ENCODE results near the gene ALPL.

Gene ALPL

DNA sequence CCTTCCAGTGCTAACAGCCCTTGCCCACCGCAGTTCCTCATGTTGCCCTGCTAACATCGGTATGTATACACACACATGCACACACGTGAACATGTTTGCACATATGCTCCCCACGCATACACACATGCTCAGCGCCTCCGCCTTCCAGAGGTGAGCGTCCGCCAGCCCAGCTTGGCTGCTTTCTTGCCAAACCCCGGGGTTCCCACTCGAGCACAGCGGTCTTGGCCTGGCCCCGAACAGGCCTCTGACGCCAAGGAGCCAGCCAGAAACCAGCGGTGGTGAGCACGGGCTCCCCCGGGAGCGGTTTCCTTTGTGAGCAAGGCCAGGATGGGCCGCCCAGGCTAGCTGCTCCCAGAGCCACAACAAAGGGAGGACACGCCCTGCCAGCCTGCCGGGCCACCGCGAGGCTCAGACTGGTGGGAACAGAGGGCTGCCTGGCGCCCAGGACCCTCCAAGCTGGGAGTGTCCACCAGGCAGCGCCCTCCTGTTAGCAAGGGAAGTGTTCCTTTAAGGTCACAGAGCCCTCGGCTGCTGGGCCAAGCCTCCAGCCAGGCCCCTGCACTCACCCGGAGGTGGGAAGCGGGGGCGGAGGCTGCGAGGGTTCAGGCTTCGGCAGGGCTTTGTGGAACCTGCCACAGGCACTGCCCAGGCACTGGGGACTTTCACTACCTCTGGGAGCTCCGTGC lies 65.4 kb downstream of the ALPL start:
- H3K36me3 ChIP-seq (ENCODE audit: low read length), result no peaks in the 10 kb centered on the region
- H3K79me2 ChIP-seq (ENCODE audit: insufficient read depth, low read length), result no peaks in the 10 kb centered on the region
- H3F3A ChIP-seq (ENCODE audit: insufficient read depth), result no peaks in the 10 kb centered on the region
- H3K9ac ChIP-seq (ENCODE audit: low read length), result no peak overlapping the region
- no peaks in the 10 kb centered on the region for H4K20me1 ChIP-seq (ENCODE audit: low read depth, low read length)
- H2AFZ ChIP-seq (ENCODE audit: low read depth, low read length, severe bottlenecking), result no peak overlapping the region
- H3K4me2 ChIP-seq (ENCODE audit: low read depth, low read length, poor library complexity, severe bottlenecking), result no peak overlapping the region
- H3K27ac ChIP-seq (ENCODE audit: low read depth, low read length), result no peak overlapping the region
- TF ChIP-seq EZH2phosphoT487 (conservative IDR thresholded peaks at IDR 0.05; ENCODE audit: low read length), result no peak
- TF ChIP-seq, protein P1, sequence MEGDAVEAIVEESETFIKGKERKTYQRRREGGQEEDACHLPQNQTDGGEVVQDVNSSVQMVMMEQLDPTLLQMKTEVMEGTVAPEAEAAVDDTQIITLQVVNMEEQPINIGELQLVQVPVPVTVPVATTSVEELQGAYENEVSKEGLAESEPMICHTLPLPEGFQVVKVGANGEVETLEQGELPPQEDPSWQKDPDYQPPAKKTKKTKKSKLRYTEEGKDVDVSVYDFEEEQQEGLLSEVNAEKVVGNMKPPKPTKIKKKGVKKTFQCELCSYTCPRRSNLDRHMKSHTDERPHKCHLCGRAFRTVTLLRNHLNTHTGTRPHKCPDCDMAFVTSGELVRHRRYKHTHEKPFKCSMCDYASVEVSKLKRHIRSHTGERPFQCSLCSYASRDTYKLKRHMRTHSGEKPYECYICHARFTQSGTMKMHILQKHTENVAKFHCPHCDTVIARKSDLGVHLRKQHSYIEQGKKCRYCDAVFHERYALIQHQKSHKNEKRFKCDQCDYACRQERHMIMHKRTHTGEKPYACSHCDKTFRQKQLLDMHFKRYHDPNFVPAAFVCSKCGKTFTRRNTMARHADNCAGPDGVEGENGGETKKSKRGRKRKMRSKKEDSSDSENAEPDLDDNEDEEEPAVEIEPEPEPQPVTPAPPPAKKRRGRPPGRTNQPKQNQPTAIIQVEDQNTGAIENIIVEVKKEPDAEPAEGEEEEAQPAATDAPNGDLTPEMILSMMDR (IDR thresholded peaks at IDR 0.05; ENCODE audit: insufficient read depth, low read length, poor library complexity, severe bottlenecking), result no peak
- no peaks in the 10 kb centered on the region for H3K27me3 ChIP-seq (ENCODE audit: low read length)
- no peaks in the 10 kb centered on the region for H3K9me3 ChIP-seq (ENCODE audit: insufficient read depth, low read length)
- no peak overlapping the region for H3K4me3 ChIP-seq (ENCODE audit: insufficient read depth, low read length, poor library complexity, severe bottlenecking)
- no peaks in the 10 kb centered on the region for H3K9me2 ChIP-seq (replicated peaks; ENCODE audit: insufficient read depth, low read length)

DNA sequence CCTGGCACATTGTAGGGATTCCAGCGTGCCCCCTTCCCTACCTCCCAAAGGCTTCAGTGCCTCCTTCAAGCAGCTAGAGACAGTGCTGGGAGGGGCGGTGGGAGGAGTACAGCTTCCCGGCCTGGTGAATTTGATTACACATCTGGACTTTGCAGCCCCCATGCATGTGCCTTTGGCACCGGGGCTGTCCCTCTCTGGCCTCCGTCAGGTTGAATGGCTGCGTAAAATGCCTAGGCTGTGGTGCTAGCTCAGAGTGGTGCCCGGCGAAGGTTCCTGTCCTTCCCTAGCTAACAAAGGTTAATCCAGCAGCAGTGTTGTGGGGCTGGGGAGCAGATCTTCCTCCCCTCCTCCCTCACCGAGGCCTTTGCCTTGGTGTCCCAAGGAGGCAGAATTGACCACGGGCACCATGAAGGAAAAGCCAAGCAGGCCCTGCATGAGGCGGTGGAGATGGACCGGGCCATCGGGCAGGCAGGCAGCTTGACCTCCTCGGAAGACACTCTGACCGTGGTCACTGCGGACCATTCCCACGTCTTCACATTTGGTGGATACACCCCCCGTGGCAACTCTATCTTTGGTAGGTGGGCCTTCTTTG lies 66.2 kb downstream of the ALPL start:
- no peak overlapping the region for H3K9ac ChIP-seq (ENCODE audit: low read length)
- TF ChIP-seq, protein P1 (IDR thresholded peaks at IDR 0.05; ENCODE audit: insufficient read depth, low read length, poor library complexity, severe bottlenecking), result no peak
- TF ChIP-seq EZH2phosphoT487 (conservative IDR thresholded peaks at IDR 0.05; ENCODE audit: low read length), result no peak
- no peaks in the 10 kb centered on the region for H3K27me3 ChIP-seq (ENCODE audit: low read length)
- no peak overlapping the region for H3K4me3 ChIP-seq (ENCODE audit: insufficient read depth, low read length, poor library complexity, severe bottlenecking)
- H3K36me3 ChIP-seq (ENCODE audit: low read length), result no peaks in the 10 kb centered on the region
- no peaks in the 10 kb centered on the region for H3K79me2 ChIP-seq (ENCODE audit: insufficient read depth, low read length)
- no peak overlapping the region for H3K4me2 ChIP-seq (ENCODE audit: low read depth, low read length, poor library complexity, severe bottlenecking)
- no peak overlapping the region for H3K27ac ChIP-seq (ENCODE audit: low read depth, low read length)
- no peak overlapping the region for H2AFZ ChIP-seq (ENCODE audit: low read depth, low read length, severe bottlenecking)
- no peaks in the 10 kb centered on the region for H3F3A ChIP-seq (ENCODE audit: insufficient read depth)
- H3K9me3 ChIP-seq (ENCODE audit: insufficient read depth, low read length), result no peaks in the 10 kb centered on the region
- no peaks in the 10 kb centered on the region for H4K20me1 ChIP-seq (ENCODE audit: low read depth, low read length)
- no peaks in the 10 kb centered on the region for H3K9me2 ChIP-seq (replicated peaks; ENCODE audit: insufficient read depth, low read length)

DNA sequence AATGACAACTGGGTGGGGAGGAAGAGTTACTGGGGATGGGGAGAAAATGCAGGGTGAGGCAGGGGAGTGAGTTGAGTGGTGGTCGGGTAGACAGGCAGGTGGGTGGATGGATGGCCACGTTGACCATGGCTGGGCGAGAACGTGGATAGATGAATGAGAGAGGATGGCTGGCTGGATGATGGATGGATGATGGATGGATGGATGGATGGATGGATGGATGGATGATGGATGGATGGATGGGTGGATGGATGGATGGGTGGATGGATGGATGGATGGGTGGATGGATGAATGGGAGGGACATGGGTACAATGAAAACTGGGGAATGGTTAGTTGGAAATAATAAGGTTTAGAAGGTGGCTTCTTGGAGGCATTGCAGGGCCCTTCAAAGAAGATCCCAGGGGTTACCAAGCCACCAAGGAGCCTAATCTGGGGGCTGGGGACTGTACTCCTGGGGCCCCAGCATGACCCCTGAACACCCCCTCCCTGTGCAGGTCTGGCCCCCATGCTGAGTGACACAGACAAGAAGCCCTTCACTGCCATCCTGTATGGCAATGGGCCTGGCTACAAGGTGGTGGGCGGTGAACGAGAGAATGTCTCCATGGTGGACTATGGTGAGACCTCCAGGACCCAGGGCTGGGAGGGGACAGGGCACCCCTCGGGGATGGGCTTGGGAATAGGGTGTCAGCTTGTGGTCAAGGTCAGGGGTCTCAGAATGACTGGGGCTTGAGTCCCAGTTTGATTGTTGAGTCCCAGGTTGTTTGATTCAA lies 67.0 kb downstream of the ALPL start:
- no peaks in the 10 kb centered on the region for H3K27me3 ChIP-seq (ENCODE audit: low read length)
- no peaks in the 10 kb centered on the region for H3K9me3 ChIP-seq (ENCODE audit: insufficient read depth, low read length)
- no peaks in the 10 kb centered on the region for H3K79me2 ChIP-seq (ENCODE audit: insufficient read depth, low read length)
- no peaks in the 10 kb centered on the region for H3F3A ChIP-seq (ENCODE audit: insufficient read depth)
- no peak overlapping the region for H2AFZ ChIP-seq (ENCODE audit: low read depth, low read length, severe bottlenecking)
- no peaks in the 10 kb centered on the region for H4K20me1 ChIP-seq (ENCODE audit: low read depth, low read length)
- H3K9ac ChIP-seq (ENCODE audit: low read length), result no peak overlapping the region
- H3K36me3 ChIP-seq (ENCODE audit: low read length), result no peaks in the 10 kb centered on the region
- no peak overlapping the region for H3K27ac ChIP-seq (ENCODE audit: low read depth, low read length)
- TF ChIP-seq, protein P1 (IDR thresholded peaks at IDR 0.05; ENCODE audit: insufficient read depth, low read length, poor library complexity, severe bottlenecking), result no peak
- TF ChIP-seq EZH2phosphoT487 (conservative IDR thresholded peaks at IDR 0.05; ENCODE audit: low read length), result no peak
- no peak overlapping the region for H3K4me3 ChIP-seq (ENCODE audit: insufficient read depth, low read length, poor library complexity, severe bottlenecking)
- no peak overlapping the region for H3K4me2 ChIP-seq (ENCODE audit: low read depth, low read length, poor library complexity, severe bottlenecking)
- H3K9me2 ChIP-seq (replicated peaks; ENCODE audit: insufficient read depth, low read length), result no peaks in the 10 kb centered on the region
